ENCODE measurements around the gene TMEM164. TPM values are rescaled to one million over a fixed set of nuclear protein-coding genes. Genes with fewer than 3 reads are reported as not detected.

Gene TMEM164
- total RNA-seq, 1 experiment from 2014 or later, result 17.4 TPM

DNA sequence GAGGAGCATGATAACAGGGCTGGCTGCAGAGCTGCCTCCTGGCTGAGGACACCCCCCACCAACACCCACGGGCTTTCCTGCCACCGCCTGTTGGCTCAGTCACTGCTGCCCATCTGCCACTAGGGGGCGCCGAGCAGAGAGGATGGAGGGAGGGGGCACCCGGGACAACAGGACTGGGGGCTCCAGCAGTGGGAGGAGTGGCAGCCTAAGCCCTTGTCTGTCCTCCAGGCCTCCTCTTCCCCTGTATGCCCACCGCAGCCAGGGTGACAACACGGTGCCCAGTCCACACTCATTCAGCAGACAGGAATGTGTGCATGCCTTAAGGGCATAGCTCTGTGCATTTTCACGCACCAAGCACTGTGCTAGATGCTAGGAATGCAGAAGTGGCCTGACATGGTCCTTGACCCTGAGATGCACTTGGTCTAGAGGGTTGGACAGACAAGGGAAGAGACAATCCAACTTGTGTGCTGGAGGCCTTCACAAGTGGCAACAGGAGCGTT, 165.1 kb downstream of the TMEM164 start:
- DNase-seq (ENCODE audit: low spot score), result no peak

DNA sequence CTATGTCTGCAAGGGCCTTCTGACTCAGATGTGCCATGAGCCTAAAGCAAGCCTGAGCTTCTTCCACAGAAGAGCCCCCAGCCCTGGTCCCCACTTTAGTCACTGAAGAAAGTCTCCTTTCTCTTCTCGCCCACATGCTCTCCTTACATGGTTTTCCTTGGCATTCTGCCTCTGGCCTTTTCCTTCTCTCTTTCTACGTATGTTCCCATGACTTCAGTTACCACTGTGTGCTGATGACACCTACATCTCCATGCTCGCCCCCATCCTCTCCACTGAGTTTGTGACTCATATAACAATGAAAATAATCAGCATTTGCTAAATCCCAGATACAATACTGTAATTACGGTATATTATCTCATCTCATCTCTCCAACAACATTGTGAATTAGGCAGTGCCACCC, 165.7 kb downstream of the TMEM164 start:
- DNase-seq (ENCODE audit: low spot score), result no peak

- no peak for DNase-seq (ENCODE audit: low spot score)
These were observed 167.1 kb downstream of the TMEM164 start for GRCh38 chrX:110170029-110170428.

- no peak for DNase-seq (ENCODE audit: low spot score)
These were observed 168.5 kb downstream of the TMEM164 start for GRCh38 chrX:110171442-110171841.

DNA sequence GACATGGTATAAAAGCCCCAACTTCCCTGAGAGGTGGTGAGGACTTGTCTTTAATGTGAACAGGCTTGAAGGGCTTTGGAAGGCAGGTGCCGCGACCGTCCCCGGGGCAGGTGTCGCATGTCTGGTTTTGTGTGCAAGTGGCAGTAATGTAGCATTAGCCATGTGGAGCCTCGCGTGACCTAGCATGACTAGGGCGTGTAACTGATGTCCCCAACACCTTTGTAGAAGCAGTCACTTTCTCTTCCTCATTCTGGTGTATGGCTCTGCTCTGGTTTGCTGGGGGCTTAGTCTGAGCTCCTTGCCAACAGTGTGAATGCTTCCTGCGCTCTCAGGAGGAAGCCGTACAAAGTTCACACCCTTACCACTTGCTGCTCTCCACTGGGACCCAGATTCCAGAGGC, 169.3 kb downstream of the TMEM164 start:
- no peak for DNase-seq (ENCODE audit: low spot score)

DNA sequence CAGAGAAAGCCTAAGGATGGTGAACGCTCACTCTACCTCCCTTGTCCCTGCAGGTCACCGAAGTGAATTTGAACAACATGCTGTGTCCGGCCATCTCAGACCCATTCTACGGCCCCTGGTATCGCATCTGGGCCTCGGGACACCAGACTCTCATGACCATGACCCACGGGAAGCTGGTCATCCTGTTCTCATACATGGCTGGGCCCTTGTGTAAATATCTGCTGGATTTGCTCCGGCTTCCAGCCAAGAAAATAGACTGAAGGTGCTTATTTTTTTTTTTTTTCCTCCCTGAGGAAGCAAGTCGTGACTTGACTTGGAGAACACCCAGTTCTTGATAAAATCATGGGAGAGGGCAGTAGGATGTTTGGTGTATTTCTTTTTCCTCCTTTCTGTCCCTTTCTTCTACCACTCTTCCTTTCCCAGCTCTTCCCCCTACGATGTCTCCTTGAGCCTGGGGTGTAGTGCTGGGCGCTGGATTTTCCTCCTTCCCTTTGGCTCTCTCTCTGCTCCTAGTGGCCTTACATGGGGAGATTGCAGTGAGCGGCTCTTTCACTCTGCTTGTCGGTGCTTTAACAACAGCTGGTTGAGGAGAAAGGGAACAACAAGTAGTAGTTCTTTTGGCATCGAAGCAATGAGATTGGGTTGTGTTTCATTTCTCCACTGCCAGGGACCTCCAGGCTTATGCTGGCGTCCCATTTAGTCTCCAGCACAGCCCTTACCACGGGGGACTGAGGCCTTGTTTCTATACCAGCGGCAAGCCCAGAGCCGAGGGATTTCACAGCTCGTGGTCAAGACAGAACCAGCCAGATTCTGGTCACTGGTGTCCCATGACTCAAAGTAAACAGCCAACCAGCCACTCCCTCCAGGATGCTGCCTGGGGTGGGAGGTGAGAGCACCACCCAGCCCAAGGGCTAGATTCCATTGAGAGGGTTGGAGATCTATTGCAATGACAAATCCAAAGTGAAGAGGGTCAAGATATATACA, 170.6 kb downstream of the TMEM164 start:
- DNase-seq (ENCODE audit: low spot score), result no peak

DNA sequence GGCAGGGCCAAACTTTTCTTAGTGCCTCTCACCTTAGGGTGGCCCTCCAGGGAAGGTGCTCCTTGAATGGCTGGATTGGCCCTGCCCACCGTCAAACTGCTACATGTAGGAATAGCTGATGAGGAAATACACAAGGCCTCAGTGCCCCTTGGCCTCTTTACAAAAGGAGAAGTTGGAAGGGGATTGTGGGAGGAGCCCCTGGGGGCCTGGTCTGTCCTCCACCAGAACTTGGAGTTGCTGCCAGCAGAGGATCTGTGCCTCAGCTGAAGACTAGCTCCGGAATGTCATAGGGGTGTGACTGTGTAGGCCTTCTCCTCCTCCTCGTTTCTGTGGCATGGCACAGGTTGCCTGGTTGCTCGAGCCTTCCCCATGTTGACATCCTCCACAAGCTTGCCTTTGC, 172.2 kb downstream of the TMEM164 start:
- DNase-seq (ENCODE audit: low spot score), result no peak

GRCh38 chrX:110175696-110176095, 172.8 kb downstream of the TMEM164 start:
- no peak for DNase-seq (ENCODE audit: low spot score)

GRCh38 chrX:110178179-110178865, 175.4 kb downstream of the TMEM164 start:
- DNase-seq (ENCODE audit: low spot score), result no peak

- DNase-seq (ENCODE audit: low spot score), result peak; percentile 15
These were observed 177.4 kb downstream of the TMEM164 start for GRCh38 chrX:110180176-110180927.

DNA sequence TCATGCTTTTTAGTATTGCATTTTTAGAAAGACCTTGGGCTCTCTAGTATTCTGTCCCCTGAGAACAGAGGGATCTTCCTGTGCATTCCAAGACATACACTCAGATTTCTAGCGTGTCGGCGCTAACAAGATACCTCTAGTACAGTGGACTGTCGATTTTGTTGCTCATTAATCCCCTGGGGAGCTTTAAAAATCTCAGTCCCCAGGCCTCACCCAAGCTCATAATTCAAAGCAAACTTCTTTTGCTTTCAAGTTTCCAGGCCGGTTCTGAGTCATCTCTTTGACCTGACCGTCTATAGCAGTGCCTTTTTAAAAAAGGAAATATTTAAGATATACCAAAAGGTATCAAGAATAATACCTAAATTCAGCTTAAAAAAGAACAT, 178.0 kb downstream of the TMEM164 start:
- DNase-seq (ENCODE audit: low spot score), result no peak

DNA sequence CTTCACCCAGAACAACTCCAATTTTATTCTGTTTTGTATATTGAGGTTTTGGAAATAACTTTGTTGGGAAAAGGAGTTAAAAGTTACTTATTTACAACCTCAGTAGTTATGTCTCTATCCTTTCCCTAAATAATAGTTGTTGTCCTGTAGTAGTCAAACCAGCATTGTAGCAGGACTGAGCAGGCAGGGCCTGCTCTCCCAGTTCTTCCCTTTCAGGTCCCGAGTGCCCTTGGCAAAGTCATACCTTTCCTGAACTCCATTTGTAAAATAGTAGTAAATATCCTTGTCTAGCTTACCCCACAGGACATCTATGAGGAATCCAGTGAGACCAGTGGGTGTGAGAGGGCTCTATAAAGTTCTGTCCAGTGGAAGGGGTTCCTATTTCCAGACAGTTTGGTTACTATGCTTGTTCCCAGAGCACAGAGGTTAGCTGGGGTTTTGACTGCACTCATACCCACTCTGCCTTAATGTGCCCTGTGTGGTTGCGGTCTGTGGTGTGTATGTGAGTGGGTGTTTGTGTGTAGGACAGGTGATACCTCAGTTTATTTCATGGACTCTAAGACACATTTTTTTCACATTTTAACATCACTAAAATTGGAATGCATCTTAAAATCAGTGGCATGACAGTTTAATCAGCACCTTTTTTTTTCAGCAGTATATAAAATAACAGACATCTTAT, 178.7 kb downstream of the TMEM164 start:
- DNase-seq (ENCODE audit: low spot score), result no peak

DNA sequence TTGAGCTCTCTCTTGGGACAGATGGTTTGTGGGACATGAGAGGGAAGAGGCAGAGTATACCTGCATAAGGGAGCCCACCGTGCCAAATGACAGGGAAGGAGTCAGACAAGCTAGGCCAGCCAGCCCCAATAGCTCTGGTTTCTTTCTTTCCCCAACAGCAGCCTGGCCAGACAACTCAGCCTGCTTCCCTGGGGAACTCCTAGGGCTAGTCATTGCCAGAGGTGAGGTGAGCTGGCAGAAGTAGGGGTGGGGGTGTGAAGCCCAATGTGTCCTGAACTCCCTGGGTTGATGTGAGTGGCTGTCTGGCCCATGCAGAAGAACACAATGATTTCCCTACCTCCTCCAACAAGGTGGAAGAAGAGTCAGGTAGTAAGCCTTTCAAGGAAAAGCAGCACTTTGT, 179.4 kb downstream of the TMEM164 start:
- DNase-seq (ENCODE audit: low spot score), result no peak

- no peak for DNase-seq (ENCODE audit: low spot score)
These were observed 180.0 kb downstream of the TMEM164 start for GRCh38 chrX:110182865-110183264.

GRCh38 chrX:110183314-110183713, 180.4 kb downstream of the TMEM164 start:
- DNase-seq (ENCODE audit: low spot score), result no peak

DNA sequence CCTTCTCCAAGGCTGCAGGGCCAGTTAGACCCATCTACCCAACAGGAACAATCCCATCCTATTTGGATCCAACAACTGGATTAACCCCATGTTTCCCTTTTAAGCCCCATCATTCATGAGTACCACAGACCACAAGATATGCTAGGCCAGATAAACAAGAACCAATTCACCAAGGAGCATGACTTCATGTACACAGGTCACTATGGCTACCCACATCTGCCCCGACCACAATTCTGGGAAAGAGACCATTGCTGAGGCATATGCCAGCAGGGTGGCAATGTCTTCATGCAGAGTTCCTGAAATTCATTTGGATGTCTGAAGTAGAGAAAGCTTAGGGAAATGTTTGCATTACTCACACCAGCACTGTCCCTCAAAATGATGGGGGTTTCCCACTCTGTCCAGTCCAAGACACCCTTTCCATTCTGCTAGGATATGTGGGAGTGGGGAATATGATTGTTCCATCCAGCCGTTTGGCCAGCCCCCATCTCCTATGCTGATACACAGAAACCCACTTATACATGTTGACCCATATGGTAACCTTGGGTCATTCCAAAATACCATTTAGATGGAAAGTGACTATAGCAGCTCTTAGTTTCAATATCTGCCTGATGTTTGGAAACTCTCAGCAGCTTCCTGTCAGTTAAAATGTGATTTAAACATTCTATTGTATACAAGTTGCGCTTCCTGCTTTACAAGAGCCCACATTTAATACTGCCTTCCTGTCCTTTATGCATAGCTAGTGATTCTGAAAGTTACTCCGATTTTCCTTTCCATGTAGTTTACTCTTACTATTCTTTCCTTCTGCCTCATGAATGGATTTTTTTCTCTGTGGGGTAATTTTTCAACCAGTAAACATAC, 186.0 kb downstream of the TMEM164 start:
- peak; percentile 71 for DNase-seq (ENCODE audit: low spot score)

- no peak for DNase-seq (ENCODE audit: low spot score)
These were observed 189.6 kb downstream of the TMEM164 start for GRCh38 chrX:110192516-110192915.

DNA sequence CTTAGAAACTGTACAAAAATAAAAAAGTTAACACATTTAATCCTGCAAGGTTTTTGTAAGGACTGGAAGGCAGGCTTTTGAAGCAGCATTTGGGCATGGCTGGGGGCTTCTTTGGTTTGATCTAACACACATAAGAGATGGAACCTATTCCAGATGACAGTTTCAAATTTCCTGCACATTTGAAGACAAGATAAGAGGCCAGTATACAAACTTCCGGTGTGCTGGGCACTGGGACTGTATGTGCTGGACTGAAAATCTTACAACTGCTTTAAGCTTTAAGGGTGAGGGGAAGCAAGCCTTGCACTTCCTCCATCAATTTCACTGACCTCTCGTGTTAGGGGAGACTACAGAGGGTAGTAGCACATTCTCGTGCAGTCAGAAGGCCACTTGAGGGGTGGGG, 192.1 kb downstream of the TMEM164 start:
- no peak for DNase-seq (ENCODE audit: low spot score)

- no peak for DNase-seq (ENCODE audit: low spot score)
These were observed 198.9 kb downstream of the TMEM164 start for GRCh38 chrX:110201799-110202198.

- peak; percentile 54 for DNase-seq (ENCODE audit: low spot score)
These were observed 202.1 kb downstream of the TMEM164 start for GRCh38 chrX:110204986-110205385.

GRCh38 chrX:110208092-110208491, 205.2 kb downstream of the TMEM164 start:
- no peak for DNase-seq (ENCODE audit: low spot score)

Measured in H4 (cell line).